HCEC 1CT (cell line): Measurements from ENCODE around the gene NPC2.
"Not testable (repeated sequence)": the region's sequence is repeated elsewhere in the genome, so short reads cannot be mapped to it uniquely, and the experiment has no call there.

ENCODE experiments used
- DNase-seq: peaks from one replicate; pipeline ENCODE4 v3.0.0-alpha.2; 2017

Gene NPC2

GRCh38 chr14:74464785-74465184, 28.3 kb downstream of the NPC2 start:
- no peak for DNase-seq

GRCh38 chr14:74463697-74464096, 29.4 kb downstream of the NPC2 start:
- no peak for DNase-seq

- DNase-seq = no peak
Observed at GRCh38 chr14:74462993-74463392, 30.1 kb downstream of the NPC2 start.

GRCh38 chr14:74459976-74460375, 33.1 kb downstream of the NPC2 start:
- no peak for DNase-seq

- DNase-seq = peak; percentile 79
Observed at GRCh38 chr14:74459289-74459946, 33.7 kb downstream of the NPC2 start.

GRCh38 chr14:74457565-74457895, 35.6 kb downstream of the NPC2 start:
- DNase-seq = no peak

GRCh38 chr14:74456684-74457564, 36.2 kb downstream of the NPC2 start:
- DNase-seq = no peak

GRCh38 chr14:74454397-74454796, 38.7 kb downstream of the NPC2 start:
- not testable (repeated sequence) for DNase-seq

GRCh38 chr14:74444866-74445265, 48.2 kb downstream of the NPC2 start:
- no peak for DNase-seq

- DNase-seq = no peak
Observed at GRCh38 chr14:74442757-74443156, 50.3 kb downstream of the NPC2 start.

GRCh38 chr14:74441113-74441512, 52.0 kb downstream of the NPC2 start:
- no peak for DNase-seq

GRCh38 chr14:74438351-74438915, 54.7 kb downstream of the NPC2 start:
- no peak for DNase-seq

- no peak for DNase-seq
Observed at GRCh38 chr14:74437496-74438053, 55.5 kb downstream of the NPC2 start.

- no peak for DNase-seq
Observed at GRCh38 chr14:74434294-74434693, 58.8 kb downstream of the NPC2 start.

GRCh38 chr14:74429991-74430390, 63.1 kb downstream of the NPC2 start:
- no peak for DNase-seq
